ENCODE results near the gene POU4F1.
A peak's percentile ranks its signal among the peaks of the same experiment; 100 is the strongest.
"Not testable (repeated sequence)": the region's sequence is repeated elsewhere in the genome, so short reads cannot be mapped to it uniquely, and the experiment has no call there.

POU4F1 gene, protein sequence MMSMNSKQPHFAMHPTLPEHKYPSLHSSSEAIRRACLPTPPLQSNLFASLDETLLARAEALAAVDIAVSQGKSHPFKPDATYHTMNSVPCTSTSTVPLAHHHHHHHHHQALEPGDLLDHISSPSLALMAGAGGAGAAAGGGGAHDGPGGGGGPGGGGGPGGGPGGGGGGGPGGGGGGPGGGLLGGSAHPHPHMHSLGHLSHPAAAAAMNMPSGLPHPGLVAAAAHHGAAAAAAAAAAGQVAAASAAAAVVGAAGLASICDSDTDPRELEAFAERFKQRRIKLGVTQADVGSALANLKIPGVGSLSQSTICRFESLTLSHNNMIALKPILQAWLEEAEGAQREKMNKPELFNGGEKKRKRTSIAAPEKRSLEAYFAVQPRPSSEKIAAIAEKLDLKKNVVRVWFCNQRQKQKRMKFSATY

DNA sequence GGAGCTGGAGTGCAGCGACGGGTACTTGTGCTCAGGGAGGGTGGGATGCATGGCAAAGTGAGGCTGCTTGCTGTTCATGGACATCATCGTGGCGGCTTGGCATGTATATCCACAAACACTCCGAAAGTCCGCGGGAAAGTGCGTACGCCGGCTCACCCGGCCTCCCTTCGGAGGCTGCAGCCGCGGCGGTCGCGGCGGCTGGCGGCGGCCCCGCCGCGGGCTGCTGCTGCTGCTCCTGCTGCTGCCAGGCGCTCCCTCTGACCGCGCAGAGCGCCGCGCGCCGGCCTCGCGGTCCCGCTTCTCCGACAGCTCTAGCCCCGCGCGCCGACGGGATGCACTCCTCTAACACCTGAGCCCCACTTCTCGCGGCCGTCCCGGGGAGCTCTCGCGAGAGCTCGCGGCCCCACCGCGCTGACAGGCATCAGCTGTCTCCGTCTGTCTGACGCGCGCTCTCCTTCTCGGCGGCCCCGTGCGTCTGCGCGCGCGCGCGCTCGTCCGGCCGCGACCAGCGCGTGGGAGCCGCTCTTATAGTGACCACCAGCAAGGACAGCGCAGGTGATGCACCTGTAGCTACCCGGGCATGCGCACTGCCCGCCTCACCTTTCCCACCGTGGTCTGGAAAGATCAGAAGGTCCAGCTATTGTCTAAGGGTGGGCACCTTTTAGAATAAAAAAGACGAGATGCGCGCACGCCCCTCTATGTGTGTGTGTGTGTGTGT, at the start of gene POU4F1:
Gene POU4F1, minus strand, starts transcription at position 313 of the 718 bp plus-strand sequence. Its CDS starts 226 bp downstream, at position 87.
- DNase-seq, result peak; percentile 85

DNA sequence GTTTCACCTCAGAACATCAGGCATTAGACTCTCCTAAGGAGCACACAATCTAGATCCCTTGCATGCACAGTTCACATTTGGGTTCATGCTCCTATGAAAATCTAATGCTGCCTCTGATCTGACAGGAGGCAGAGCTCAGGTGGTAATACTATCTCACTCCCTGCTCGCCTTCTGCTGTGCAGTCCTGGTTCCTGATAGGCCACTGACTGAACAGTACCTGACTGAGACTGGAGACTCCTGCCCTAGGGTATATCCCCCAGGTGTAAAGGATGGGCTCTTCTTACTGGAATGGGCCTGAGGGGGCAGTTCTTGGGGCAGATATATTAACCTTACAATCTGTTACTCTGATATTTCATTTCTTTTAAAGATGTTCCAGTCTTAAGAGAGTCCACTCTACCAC, 49.3 kb upstream of the POU4F1 start:
- DNase-seq, result no peak

DNA sequence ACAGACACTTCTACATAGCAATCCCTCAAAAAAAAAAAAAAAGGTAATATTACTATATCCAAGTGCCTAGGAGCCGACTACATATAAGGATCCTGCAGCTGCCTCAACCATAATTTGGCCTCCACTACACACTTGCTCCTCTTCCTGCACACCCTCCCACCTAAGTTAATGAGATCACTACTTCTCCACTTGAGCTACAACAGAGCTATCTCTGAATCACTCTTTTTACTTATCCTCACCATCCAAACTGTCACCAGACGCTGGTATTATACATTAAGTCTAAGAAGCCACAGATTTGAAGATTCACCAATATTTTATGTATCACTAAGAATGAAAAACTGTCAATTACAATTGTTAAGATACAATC, 47.3 kb upstream of the POU4F1 start:
- DNase-seq, result no peak

DNA sequence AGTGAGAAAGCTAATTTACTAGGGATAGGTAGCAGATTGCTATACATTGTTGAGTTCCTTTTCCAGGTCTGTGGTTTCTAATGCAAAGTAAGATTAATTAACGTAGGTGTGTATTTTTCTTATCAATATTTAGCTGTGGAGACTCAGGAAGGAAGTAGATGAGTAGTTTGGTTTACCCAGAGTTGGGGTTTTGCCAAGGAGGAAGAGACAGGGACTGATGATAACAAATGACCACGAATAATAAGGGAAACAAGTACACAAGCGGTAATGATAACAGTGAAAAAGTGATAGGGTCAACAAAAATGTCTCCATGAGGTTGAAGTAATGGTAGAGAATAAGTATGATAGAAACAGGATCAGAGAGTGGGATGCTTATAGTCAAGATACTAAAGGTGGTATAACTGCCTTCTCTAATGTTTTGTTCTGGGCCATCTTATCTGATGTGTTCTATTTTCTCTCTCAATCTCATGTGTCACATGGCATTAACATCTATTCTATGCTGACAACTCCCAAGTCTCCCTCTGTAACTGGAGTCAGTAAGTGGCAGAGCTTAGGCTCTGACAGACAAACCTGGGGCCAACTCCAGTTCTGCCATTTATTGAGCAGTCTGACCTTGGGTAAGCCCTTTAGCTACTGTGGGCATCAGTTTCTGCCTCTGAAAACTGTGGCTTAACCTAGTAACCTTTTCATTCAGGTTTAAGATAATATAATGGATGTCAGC, 46.8 kb upstream of the POU4F1 start:
- DNase-seq, result no peak

DNA sequence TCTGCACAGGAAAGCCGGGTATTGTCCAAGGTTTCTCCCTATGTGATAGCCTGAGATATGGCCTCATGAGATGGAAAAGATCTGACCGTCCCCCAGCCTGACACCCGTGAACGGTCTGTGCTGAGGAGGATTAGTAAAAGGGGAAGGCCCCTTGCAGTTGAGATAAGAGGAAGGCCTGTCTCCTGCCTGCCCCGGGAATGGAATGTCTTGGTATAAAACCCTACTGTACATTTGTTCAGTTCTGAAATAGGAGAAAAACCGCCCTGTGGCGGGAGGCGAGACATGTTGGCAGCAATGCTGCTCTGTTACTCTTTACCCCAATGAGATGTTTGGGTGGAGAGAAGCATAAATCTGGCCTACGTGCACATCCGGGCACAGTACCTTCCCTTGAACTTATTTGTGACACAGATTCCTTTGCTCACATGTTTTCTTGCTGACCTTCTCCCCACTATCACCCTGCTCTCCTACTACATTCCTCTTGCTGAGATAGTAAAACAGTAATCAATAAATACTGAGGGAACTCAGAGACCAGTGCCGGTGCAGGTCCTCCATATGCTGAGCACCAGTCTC, 43.8 kb upstream of the POU4F1 start:
- DNase-seq, result not testable (repeated sequence)

DNA sequence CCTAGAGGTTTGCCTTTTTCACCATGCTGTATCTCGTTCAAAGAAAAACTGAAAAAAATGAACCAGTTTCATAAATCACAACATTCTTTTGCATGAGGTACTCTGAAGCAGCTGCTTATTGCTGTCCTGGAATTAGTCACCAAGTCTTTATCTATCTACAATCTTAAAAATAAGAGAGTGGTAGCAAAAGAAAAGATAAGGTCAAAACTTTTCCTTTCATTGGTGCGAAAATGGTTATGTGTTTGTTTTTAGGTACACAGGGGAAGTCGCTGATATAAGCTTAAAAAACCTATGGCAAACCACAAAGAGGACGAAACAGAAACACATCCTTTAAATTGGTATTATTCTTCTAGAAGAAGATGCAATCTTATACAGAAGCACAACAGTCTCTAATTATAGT, 34.9 kb upstream of the POU4F1 start:
- no peak for DNase-seq

DNA sequence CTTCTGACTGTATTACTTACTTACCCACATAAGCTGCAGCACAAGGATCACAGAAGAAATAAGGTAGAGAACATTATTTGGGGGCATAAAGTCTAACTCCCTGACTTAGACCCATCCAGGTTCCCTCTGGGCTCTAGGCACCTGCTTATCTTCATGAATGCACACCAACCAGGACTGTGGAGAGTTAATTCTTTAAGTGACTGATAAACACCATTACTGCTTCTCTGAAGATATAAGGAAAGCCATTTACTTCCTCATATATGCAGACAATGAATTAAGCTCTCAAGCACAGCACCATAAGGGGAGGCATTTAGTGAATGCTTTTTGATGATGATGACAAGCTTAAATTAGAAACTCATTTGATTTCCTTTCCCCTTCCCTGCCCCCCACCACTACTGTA, 33.1 kb upstream of the POU4F1 start:
- no peak for DNase-seq

DNA sequence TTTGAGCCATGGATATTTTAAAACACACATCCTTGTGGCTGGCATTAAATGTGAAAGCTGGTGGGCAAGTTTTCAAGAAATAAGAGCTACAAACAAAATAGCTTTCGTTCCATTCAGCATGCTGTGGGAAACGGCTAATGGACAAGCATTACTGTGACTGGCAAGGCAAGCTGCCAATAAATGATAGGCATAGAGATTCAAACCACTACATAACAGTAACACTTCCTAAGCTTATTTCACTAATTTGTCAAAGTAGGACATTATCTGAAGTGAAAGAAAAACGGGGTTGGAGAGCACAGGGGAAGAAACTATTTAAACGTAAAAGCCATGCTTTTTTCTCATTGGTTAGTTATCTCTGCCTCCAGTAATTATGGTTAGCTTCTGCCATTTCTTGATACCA, 29.6 kb upstream of the POU4F1 start:
- no peak for DNase-seq

DNA sequence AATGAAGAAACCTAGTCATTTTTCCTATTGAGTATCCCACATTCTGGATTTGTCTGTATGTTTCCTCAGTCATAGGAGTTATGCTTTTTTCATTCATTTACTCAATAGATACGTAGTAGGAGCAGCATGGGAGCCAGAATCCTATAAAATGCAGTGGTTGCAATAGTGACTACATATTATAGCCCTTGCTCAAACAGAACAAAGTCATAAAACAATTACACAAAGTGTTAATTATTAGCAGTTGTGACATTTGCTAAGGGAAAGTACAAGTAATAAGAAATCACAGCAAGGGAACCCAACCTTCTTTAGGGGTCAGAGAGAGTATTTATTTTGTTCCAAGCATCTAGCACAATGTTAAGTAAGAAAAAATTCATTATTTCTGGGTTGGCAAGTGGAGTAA, 27.7 kb upstream of the POU4F1 start:
- DNase-seq, result no peak

DNA sequence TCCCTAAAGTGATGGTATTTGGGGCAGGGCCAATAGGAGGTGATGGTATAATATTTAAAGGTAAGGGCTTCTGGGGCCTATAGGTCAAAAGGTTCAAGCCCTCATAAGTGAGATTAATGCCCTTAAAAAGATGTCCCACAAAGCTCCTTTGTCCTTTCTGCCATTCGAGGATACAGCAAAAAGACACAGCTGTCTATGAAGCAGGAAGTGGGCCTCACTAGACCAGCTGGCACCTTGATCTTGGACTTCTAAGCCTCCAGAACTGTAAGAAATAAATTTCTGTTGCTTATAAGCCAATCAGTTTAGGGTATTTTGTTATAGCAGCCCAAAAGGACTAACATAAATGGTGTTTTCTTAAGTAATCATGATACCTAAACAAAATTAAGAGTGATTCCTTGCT, 27.2 kb upstream of the POU4F1 start:
- DNase-seq, result no peak

DNA sequence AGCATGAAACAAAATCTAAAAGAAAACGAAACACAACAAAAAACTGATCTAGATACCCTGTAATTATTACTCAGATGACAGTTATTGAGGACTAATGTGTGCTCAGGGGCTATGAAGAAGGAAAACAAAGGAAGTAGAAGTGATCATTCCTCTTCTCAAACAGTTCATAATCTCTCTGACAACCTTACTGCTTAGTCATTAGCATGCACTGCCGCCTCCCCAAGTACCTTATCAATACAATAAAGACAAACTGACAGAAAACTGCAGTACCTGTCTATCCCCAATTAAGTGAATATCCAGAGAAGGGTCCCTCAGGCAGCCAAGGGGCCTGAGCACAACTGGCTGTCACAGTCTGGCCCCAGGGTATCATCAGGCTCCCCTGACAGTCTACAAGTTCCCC, 22.0 kb upstream of the POU4F1 start:
- no peak for DNase-seq

DNA sequence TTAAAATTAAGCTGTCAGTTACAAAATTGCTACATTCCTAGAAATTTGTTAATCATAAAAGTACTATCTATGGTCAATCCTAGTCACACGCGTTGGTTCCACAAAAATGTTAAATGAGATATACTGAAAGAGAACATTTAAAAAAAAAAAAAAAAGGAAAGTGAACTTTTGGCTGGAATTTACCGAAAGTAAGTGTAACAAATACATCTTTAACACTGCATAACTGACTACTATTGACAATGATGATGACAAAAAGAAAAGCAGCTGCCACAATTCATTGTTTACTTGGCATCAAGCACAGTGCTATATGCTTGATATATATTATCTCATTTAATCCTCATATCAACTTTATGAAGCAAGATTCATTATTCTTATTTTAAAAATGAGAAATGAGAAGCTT, 19.8 kb upstream of the POU4F1 start:
- no peak for DNase-seq

DNA sequence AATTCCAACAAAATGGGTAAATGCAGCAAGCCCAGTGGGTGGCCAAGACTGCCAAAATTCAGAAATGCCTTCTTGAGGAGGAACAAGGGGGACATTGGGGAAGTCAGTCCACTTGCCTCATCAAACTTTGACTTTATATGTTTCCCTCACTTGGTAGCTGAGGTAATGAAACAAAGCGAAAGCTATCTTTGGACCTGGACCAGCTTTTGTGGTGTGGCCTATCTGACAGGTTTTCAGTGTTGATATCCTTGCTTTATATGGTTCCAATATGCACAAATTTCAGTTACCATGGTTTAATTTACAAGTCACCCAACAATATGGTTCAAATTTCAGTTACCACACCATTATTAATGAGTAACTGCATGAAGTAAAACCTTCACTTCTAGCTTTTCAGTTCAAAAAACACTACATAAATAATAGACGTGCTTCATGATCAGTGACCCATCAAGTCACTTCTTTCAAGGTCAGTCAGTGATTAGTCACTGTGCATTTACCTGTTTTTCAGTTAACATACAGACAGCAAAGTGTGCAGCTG, 17.7 kb upstream of the POU4F1 start:
- no peak for DNase-seq

DNA sequence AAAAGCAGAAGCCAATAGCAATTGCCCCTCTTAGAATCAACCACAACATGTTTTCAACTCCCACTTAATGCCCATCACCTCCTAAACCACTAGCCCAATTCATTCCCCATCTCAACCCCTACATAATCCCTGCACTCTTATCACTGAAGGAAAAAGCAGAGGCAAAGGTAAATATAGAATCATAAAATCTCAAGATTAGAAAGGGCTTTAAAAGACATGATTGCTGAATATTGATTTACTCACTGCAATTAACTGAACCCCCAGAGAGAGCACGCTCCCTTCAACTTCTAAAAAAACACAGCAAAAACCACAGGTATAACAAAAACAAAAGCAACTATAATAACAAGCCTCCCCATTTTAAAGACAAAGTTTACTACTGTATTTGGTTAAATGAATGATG, 15.1 kb upstream of the POU4F1 start:
- DNase-seq, result no peak

DNA sequence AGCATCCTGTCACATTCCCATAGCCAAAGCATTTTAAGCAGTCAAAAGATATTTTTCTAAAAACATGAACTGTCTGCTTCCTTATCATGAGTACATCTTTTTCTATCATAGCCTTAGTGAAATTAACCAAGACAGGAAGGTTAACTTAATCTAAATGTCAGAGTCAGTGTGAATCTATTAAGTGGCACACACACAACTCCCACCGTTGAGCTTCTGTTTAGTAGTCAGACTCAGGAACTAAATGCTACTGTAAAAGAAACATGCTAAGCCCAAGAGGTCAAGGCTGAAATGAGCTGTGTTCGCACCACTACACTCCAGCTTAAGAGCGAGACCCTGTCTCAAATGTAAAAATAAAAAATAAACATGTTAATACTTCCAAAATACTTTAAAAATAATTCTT, 7.7 kb upstream of the POU4F1 start:
- no peak for DNase-seq

DNA sequence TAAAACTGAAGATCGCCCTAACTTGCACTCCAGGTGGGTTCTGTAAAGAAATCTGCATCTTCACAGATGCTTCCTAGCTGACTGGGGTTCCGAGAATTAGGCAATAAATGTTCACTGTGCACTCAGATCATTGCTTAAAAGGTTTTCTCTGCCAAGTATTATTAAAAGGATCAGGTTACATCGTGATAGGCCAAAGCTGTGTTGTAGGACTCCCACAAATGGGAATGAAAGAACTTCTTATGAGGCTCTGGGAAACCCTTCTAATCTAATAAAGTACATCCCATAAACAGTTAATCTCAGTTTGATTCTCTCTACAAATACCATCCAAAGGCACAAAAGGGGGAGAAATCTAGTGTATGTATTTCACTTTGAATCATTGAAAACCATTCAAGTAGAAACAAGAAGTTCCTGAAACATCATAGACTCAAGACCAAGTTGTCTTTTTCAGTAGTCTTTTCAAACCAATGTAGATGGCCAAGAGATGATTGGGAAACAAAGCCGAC, 7.1 kb upstream of the POU4F1 start:
- DNase-seq, result no peak

DNA sequence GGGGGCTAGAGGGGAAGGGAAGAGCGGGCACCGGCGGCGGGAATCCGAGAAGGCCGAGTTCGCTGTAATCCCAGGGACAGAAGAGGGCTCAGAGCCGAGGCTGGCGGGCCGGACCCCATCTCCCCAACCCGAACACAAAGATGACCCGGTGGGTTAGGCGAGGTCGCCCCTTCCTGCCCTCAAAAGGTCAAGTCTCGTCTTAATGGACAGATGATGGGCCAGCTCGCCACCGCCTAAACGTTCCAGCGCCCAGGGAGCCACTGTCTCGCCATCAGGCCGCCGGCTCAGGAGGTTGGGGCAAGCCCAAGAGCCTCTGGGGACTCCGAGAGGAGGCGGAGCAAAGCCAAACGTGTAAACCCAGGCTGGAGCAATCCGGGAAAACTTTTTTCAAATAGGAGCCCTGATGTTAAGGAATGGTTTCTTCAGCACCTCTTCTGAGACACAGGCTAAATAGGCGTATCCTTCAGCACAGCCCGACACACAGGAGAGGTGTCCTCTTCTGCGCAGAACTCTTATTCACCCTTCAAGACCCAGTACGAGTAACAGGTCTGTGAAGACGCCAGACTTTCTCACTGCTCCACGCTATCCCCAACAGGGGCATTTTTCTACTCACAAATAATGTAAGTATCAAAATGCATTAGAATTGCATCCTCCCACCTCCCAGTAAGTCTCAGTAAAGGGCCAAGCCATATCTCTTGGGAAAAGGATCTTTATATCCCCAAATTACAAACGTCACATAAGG, 6.3 kb upstream of the POU4F1 start:
- DNase-seq, result no peak

DNA sequence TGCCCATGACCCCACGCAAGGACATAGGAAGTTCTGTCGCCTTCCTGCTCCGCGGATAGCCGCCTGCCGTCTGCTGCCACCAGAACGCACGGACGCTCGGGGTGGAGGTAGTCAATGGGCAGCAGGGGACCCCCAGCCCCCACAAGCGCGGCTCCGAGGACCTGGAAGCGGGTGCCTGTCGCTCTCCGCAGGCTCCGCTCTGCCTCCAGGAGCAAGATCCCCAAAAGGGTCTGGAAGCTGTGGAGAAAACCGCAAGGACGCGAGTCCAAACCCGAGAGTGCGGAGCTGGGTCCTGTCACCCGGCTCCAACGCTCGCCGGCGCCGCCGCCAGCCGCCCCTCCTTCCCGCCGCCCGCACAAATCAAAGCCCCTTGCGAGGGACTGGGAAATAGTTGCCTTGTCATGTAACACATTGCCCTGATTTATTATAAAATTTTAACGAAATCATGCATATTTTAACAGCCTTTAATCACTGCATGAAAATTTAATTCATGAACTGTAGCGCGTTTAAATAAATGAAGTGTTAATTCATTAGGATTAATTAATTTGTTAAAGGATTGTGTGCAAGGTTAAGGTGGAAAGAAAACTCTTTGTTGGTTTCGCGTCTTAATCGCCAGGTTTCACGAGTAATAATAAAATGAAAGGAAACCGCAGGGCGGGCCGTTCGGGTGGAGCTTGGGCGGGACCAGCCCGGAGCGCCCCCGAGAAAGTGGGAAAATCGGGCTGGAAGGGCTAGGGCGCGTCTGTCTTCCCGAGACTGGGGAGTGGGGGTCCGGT, 5.5 kb upstream of the POU4F1 start:
- no peak for DNase-seq

DNA sequence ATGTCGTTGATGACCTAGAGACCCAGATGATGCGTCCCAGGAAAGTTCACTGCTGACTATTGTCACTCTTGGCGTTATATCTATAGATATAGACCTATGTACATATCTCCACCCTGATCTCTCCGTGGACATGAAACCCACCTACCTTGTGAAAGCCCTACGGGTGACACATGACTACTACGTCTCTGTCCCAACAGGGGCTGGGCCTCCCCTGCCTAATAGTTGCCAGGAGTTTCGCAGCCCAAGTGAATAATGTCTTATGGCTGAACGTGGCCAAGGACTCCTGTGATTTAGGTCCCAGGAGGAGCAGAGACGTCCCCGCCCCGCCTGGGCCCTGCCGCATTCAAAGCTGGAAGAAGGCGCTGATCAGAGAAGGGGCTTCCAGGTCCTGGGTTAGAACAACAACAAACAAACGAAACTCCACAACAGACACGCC, 4.9 kb upstream of the POU4F1 start:
- no peak for DNase-seq

DNA sequence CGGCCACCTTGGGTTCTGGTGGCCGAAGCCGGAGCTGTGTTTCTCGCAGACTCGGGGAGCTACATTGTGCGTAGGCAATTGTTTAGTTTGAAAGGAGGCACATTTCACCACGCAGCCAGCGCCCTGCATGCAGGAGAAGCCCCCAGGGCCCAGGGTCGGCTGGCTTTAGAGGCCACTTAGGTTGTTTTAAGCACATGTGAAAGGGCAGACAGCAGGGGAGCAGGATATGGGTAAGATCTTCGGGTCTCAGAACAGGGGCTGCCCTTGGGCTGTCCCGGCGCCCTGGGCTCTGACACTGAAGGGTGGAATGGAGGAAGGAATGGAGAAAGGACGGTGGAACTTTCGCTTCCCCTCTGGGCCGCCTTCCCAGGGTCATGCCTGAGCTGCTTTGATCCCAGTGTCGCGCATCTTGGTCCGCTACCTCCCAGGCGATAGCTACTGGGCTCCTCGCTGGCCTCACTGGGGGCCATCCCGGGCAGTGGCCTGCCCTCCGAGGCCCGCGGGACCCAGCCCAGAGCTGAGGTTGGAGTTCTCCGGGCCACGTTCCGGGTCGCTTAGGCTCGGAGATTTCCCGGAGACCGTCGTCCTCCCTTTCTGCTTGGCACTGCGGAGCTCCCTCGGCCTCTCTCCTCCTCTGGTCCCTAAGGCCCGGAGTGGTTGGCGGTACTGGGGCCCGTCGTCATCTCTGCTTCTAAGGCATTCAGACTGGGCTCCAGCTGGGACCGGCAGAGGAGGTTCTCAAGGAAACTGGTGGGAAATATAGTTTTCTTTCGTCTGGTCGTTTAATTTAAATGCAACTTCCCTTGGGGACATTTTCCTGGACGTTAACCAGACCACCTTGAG, 4.3 kb upstream of the POU4F1 start:
- no peak for DNase-seq

All from activated CD4-positive, alpha-beta T cell treated with anti-CD3 and anti-CD28 coated beads for 48 hours (primary cell).